Activated effector memory CD4-positive, alpha-beta T cell treated with Interleukin-2 at 50 U/mL for 16 hours (primary cell): Measurements from ENCODE around the gene M6PR.
"Not testable (repeated sequence)": the region's sequence is repeated elsewhere in the genome, so short reads cannot be mapped to it uniquely, and the experiment has no call there.

Experiments
- DNase-seq: peaks from one replicate; pipeline ENCODE4 v3.0.0-alpha.2; 2020

M6PR gene

GRCh38 chr12:8911606-8912268 lies 37.7 kb downstream of the M6PR start:
- no peak for DNase-seq

- no peak for DNase-seq
These were observed 39.7 kb downstream of the M6PR start for GRCh38 chr12:8909752-8910151.

GRCh38 chr12:8907513-8907912 lies 41.9 kb downstream of the M6PR start:
- no peak for DNase-seq

GRCh38 chr12:8906266-8907180 lies 42.9 kb downstream of the M6PR start:
- no peak for DNase-seq

GRCh38 chr12:8905546-8905945 lies 43.9 kb downstream of the M6PR start:
- no peak for DNase-seq

- DNase-seq: no peak
These were observed 44.8 kb downstream of the M6PR start for GRCh38 chr12:8904665-8905064.

- DNase-seq: no peak
These were observed 45.8 kb downstream of the M6PR start for GRCh38 chr12:8903646-8904045.

- DNase-seq: not testable (repeated sequence)
These were observed 46.7 kb downstream of the M6PR start for GRCh38 chr12:8902703-8903102.

- no peak for DNase-seq
These were observed 49.6 kb downstream of the M6PR start for GRCh38 chr12:8899830-8900229.

GRCh38 chr12:8897081-8897480 lies 52.4 kb downstream of the M6PR start:
- no peak for DNase-seq

- DNase-seq: no peak
These were observed 54.5 kb downstream of the M6PR start for GRCh38 chr12:8894986-8895385.

- no peak for DNase-seq
These were observed 55.1 kb downstream of the M6PR start for GRCh38 chr12:8894378-8894777.

GRCh38 chr12:8891976-8892375 lies 57.5 kb downstream of the M6PR start:
- no peak for DNase-seq
